ENCODE measurements around the gene S100A13.
A peak's percentile ranks its signal among the peaks of the same experiment; 100 is the strongest.

Gene S100A13

GRCh38 chr1:153619171-153619570, 8.1 kb downstream of the S100A13 start:
- Histone ChIP-seq H3K9me3 (ENCODE audit: severe bottlenecking) (peaks cover 6% of the 10 kb centered on the region), H3K4me3 (ENCODE audit: low read depth, low read length) (no peak overlapping the region), H3K27ac (no peak overlapping the region), H3K27me3 (ENCODE audit: insufficient read depth, low read depth, severe bottlenecking) (no peaks in the 10 kb centered on the region), H3K36me3 (peaks cover 63% of the 10 kb centered on the region)
- TF ChIP-seq, protein P1, sequence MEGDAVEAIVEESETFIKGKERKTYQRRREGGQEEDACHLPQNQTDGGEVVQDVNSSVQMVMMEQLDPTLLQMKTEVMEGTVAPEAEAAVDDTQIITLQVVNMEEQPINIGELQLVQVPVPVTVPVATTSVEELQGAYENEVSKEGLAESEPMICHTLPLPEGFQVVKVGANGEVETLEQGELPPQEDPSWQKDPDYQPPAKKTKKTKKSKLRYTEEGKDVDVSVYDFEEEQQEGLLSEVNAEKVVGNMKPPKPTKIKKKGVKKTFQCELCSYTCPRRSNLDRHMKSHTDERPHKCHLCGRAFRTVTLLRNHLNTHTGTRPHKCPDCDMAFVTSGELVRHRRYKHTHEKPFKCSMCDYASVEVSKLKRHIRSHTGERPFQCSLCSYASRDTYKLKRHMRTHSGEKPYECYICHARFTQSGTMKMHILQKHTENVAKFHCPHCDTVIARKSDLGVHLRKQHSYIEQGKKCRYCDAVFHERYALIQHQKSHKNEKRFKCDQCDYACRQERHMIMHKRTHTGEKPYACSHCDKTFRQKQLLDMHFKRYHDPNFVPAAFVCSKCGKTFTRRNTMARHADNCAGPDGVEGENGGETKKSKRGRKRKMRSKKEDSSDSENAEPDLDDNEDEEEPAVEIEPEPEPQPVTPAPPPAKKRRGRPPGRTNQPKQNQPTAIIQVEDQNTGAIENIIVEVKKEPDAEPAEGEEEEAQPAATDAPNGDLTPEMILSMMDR (IDR thresholded peaks at IDR 0.05; ENCODE audit: low read depth, low read length): no peak
- DNase-seq: no peak

GRCh38 chr1:153617663-153618062, 9.6 kb downstream of the S100A13 start:
- Histone ChIP-seq H3K9me3 (ENCODE audit: severe bottlenecking) (peaks cover 6% of the 10 kb centered on the region), H3K4me3 (ENCODE audit: low read depth, low read length) (no peak overlapping the region), H3K36me3 (peaks cover 50% of the 10 kb centered on the region), H3K27me3 (ENCODE audit: insufficient read depth, low read depth, severe bottlenecking) (no peaks in the 10 kb centered on the region), H3K27ac (no peak overlapping the region)
- TF ChIP-seq, protein P1 (IDR thresholded peaks at IDR 0.05; ENCODE audit: low read depth, low read length): peak; percentile 82
- peak; percentile 73 for DNase-seq

DNA sequence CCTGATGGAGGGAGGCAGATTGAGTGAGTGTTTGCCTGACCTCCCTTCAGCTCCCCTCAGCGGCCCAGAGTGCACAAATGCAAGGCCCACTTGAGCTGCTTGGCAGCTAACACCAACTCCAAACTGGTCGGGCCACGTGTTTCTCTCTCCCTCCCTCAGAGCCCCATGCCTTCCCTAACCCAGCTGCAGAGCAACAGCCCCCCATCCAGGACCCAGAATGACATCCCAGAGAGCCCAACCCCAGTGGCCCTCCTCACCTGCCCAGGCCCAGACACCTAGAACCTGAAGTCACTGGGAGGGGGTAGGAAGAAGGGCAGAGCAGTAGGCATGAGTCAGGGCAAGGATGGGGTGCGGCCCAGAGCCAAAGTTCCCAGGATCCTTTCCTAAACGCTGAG, 10.4 kb downstream of the S100A13 start:
- H3K27ac ChIP-seq: no peak overlapping the region

GRCh38 chr1:153616144-153616916, 11.0 kb downstream of the S100A13 start, which contains the start of gene S100A14:
TSS of gene S100A14 (minus strand) at chr1:153616325. CDS start at chr1:153615858, 467 bp downstream.
- Histone ChIP-seq H3K4me3 (ENCODE audit: low read depth, low read length) (no peak within 1 kb of the TSS), H3K27ac (no peak within 1 kb of the TSS), H3K27me3 (ENCODE audit: insufficient read depth, low read depth, severe bottlenecking) (no peaks in the 10 kb centered on the region), H3K36me3 (peaks cover 39% of the 10 kb centered on the region), H3K9me3 (ENCODE audit: severe bottlenecking) (peaks cover 6% of the 10 kb centered on the region)
- TF ChIP-seq, protein P1 (IDR thresholded peaks at IDR 0.05; ENCODE audit: low read depth, low read length): no peak
- no peak for DNase-seq

More for the DNA sequence above, 10.4 kb downstream of the S100A13 start:
- no peak for DNase-seq
- Histone ChIP-seq H3K36me3 (peaks cover 43% of the 10 kb centered on the region), H3K27me3 (ENCODE audit: insufficient read depth, low read depth, severe bottlenecking) (no peaks in the 10 kb centered on the region), H3K9me3 (ENCODE audit: severe bottlenecking) (peaks cover 6% of the 10 kb centered on the region), H3K4me3 (ENCODE audit: low read depth, low read length) (no peak overlapping the region)
- TF ChIP-seq, protein P1 (IDR thresholded peaks at IDR 0.05; ENCODE audit: low read depth, low read length): no peak

GRCh38 chr1:153615406-153615805, 11.9 kb downstream of the S100A13 start:
- no peak for DNase-seq
- H3K27ac ChIP-seq: no peak overlapping the region
- TF ChIP-seq, protein P1 (IDR thresholded peaks at IDR 0.05; ENCODE audit: low read depth, low read length): no peak
- H3K27me3 ChIP-seq (ENCODE audit: insufficient read depth, low read depth, severe bottlenecking): no peaks in the 10 kb centered on the region
- H3K4me3 ChIP-seq (ENCODE audit: low read depth, low read length): no peak overlapping the region
- peaks cover 30% of the 10 kb centered on the region for H3K36me3 ChIP-seq
- peaks cover 6% of the 10 kb centered on the region for H3K9me3 ChIP-seq (ENCODE audit: severe bottlenecking)

All from WERI-Rb-1 (cell line).